Transverse colon (tissue), 4 donors: Measurements from ENCODE around the gene CRABP1. TPM values are rescaled to one million over a fixed set of nuclear protein-coding genes. Genes with fewer than 3 reads are reported as not detected.

ENCODE experiments used
- DNase-seq: peaks from one replicate; pipeline ENCODE4 v3.0.0-alpha.2; 2019
- H3K27ac ChIP-seq, 4 donors: fragments of 200-600 bp; sonication (generic); 2 replicates each; pipeline ENCODE4 v1.5.1; 2016 to 2018; ENCODE audit warnings: inconsistent platforms in 4 of 4
- H3K27me3 ChIP-seq: fragments of 200-600 bp; sonication (generic); 2 replicates; pipeline ENCODE4 v1.5.1; 2017; ENCODE audit warnings: inconsistent platforms
- H3K36me3 ChIP-seq, 4 donors: fragments of 200-600 bp; sonication (generic); 2 replicates each; pipeline ENCODE4 v1.5.1; 2017 to 2019; ENCODE audit warnings: inconsistent platforms in 4 of 4
- H3K4me1 ChIP-seq, 4 donors: fragments of 200-600 bp; sonication (generic); 2 replicates each; pipeline ENCODE4 v1.5.1; 2017 to 2020; ENCODE audit warnings: inconsistent platforms in 4 of 4
- H3K4me3 ChIP-seq, 4 donors: fragments of 200-600 bp; sonication (generic); 1 replicate in 1 of 4; 2 replicates in 3 of 4; pipeline versions ENCODE4 v1.5.1 to v1.6.1; 2017 to 2019; ENCODE audit warnings: inconsistent platforms in 4 of 4
- H3K9me3 ChIP-seq, 2 donors: fragments of 200-600 bp; sonication (generic); 2 replicates each; pipeline ENCODE4 v1.5.1; 2017 to 2019; ENCODE audit warnings: inconsistent platforms in 2 of 2
- CTCF ChIP-seq, 5 experiments: fragments of 200-600 bp in 3 of 5; fragments of 450-650 bp in 2 of 5; sonication (generic) in 3 of 5; IDR thresholded peaks; 1 replicate in 2 of 5; 2 replicates in 3 of 5; pipeline ENCODE4 v1.5.1; 2016 to 2017; ENCODE audit warnings: antibody characterized with exemption in 5 of 5, inconsistent platforms in 3 of 5, mild to moderate bottlenecking in 2 of 5, moderate library complexity in 1 of 5
- EP300 ChIP-seq: sonication (generic); formaldehyde crosslinking; IDR thresholded peaks from one replicate; pipeline ENCODE4 v1.6.1; 2017; ENCODE audit warnings: antibody characterized with exemption, low read depth
- POLR2A ChIP-seq: fragments of 450-650 bp; IDR thresholded peaks from one replicate; pipeline ENCODE4 v1.6.1; 2016; ENCODE audit warnings: antibody characterized with exemption, mild to moderate bottlenecking, moderate library complexity
- POLR2AphosphoS5 ChIP-seq, 3 donors: sonication (generic); formaldehyde crosslinking; IDR thresholded peaks; one replicate each; pipeline ENCODE4 v1.6.1; 2016; ENCODE audit warnings: antibody characterized with exemption in 3 of 3
- WGBS, 2 donors: methylation state at CpG; one replicate each; pipeline ENCODE4 v1.1.5; 2018; ENCODE audit warnings: low coverage in 1 of 2; 5-methylcytosine and 5-hydroxymethylcytosine counted together
- in situ Hi-C, 4 donors: fragments of 200-750 bp; cut with MboI; loops; one replicate each; pipeline versions ENCODE4 v1.15.0 to v1.15.1; 2017; ENCODE audit warnings: low sequenced_read_pairs in 3 of 4, low pct_ligation_motif_present in 1 of 4, low pct_unique_long_range_greater_than_20kb in 1 of 4
- intact Hi-C: fragments of 100-400 bp; cut with DNase I; formaldehyde crosslinking; loops from one replicate; pipeline ENCODE4 v1.15.1; 2023; ENCODE audit warnings: low total_unique reads
- total RNA-seq, 4 donors: library from RNA; depleted of rRNA; stranded (reverse); fragments of >200 nt; gene quantifications; one replicate each; pipeline ENCODE4 v1.1.0, GENCODE V29; 2016

CRABP1 gene
- total RNA-seq, 4 donors from 2014 or later: 1.9 to 2.7 TPM; not detected in 2

GRCh38 chr15:78315686-78316282 lies 24.4 kb upstream of the CRABP1 start:
- no peaks in the 10 kb centered on the region for H3K36me3 ChIP-seq
- TF ChIP-seq CTCF (IDR thresholded peaks at IDR 0.05) (peak in 4 of 5 experiments; percentile 19 to 55 (median 36)), POLR2AphosphoS5 (IDR thresholded peaks at IDR 0.05) (no peak)
- peaks cover 3 to 19% (median 10%) of the 10 kb centered on the region in 4 donors for H3K4me1 ChIP-seq
- intact Hi-C loops (no loop called here), in situ Hi-C loops (loop anchor here (10.0 kb wide), 2 partner anchors 99 to 109 kb away; no protein-coding TSS in a partner anchor)
- no peaks in the 10 kb centered on the region for H3K9me3 ChIP-seq
- H3K4me3 ChIP-seq: no peak overlapping the region
- 39 to 70% methylated on average over 2 to 7 of the region's 7 CpGs for WGBS, 2 donors
- no peaks in the 10 kb centered on the region for H3K27me3 ChIP-seq
- peak; percentile 54 for DNase-seq
- peak overlapping the region; percentile 76 to 86 (median 77) for H3K27ac ChIP-seq

GRCh38 chr15:78316283-78317083 lies 23.7 kb upstream of the CRABP1 start:
- in situ Hi-C loops: loop anchor here (10.0 kb wide), 2 partner anchors 98 to 108 kb away; no protein-coding TSS in a partner anchor
- Histone ChIP-seq H3K9me3 (no peaks in the 10 kb centered on the region), H3K36me3 (no peaks in the 10 kb centered on the region), H3K27ac (peak overlapping the region; percentile 76 to 86 (median 77)), H3K4me3 (no peak overlapping the region), H3K27me3 (no peaks in the 10 kb centered on the region), H3K4me1 (peaks cover 3 to 19% (median 10%) of the 10 kb centered on the region in 4 donors)
- 46 to 53% methylated on average over 2 to 17 of the region's 17 CpGs for WGBS, 2 donors
- intact Hi-C loops: no loop called here
- TF ChIP-seq POLR2AphosphoS5 (IDR thresholded peaks at IDR 0.05) (peak in 2 of 3 donors; percentile 26 to 35), EP300 (no peak), CTCF (IDR thresholded peaks at IDR 0.05) (no peak), POLR2A (no peak)
- DNase-seq: peak; percentile 81

GRCh38 chr15:78317145-78317836 lies 22.9 kb upstream of the CRABP1 start:
- H3K9me3 ChIP-seq: no peaks in the 10 kb centered on the region
- peak; percentile 56 for DNase-seq
- TF ChIP-seq EP300 (no peak), CTCF (IDR thresholded peaks at IDR 0.05) (peak in 4 of 5 experiments; percentile 14 to 39 (median 24)), POLR2AphosphoS5 (IDR thresholded peaks at IDR 0.05) (no peak), POLR2A (no peak)
- in situ Hi-C loops: loop anchor here (10.0 kb wide), 2 partner anchors 98 to 108 kb away; no protein-coding TSS in a partner anchor
- H3K27me3 ChIP-seq: no peaks in the 10 kb centered on the region
- peaks cover 3 to 19% (median 10%) of the 10 kb centered on the region in 4 donors for H3K4me1 ChIP-seq
- H3K4me3 ChIP-seq: no peak overlapping the region
- 65 to 83% methylated on average over 2 to 8 of the region's 8 CpGs for WGBS, 2 donors
- H3K27ac ChIP-seq: peak overlapping the region; percentile 76 to 86 (median 77)
- intact Hi-C loops: no loop called here
- H3K36me3 ChIP-seq: no peaks in the 10 kb centered on the region

GRCh38 chr15:78319588-78319987 lies 20.6 kb upstream of the CRABP1 start:
- intact Hi-C loops (no loop called here), in situ Hi-C loops (loop anchor here (10.0 kb wide), 2 partner anchors 95 to 105 kb away; no protein-coding TSS in a partner anchor)
- H3K4me1 ChIP-seq: peaks cover 3 to 19% (median 10%) of the 10 kb centered on the region in 4 donors
- no peak overlapping the region for H3K4me3 ChIP-seq
- 85% methylated on average over 10 of the region's 10 CpGs; no CpG with 5 or more reads in 1 of the 2 donors for WGBS, 2 donors
- H3K36me3 ChIP-seq: no peaks in the 10 kb centered on the region
- no peaks in the 10 kb centered on the region for H3K27me3 ChIP-seq
- H3K27ac ChIP-seq: no peak overlapping the region
- TF ChIP-seq POLR2A (no peak), POLR2AphosphoS5 (IDR thresholded peaks at IDR 0.05) (no peak), CTCF (IDR thresholded peaks at IDR 0.05) (no peak), EP300 (no peak)
- DNase-seq: no peak
- H3K9me3 ChIP-seq: no peaks in the 10 kb centered on the region
